Colonic mucosa (tissue), 4 donors: Measurements from ENCODE around the gene MRTFB. TPM values are rescaled to one million over a fixed set of nuclear protein-coding genes. Genes with fewer than 3 reads are reported as not detected.
"Not testable (repeated sequence)": the region's sequence is repeated elsewhere in the genome, so short reads cannot be mapped to it uniquely, and the experiment has no call there.

Experiments
- DNase-seq: peaks from one replicate; pipeline ENCODE4 v3.0.0-alpha.2; 2020
- H3K27ac ChIP-seq: fragments of 200-600 bp; one replicate; pipeline ENCODE4 v1.8.0; 2021
- H3K27me3 ChIP-seq: fragments of 200-600 bp; one replicate; pipeline ENCODE4 v1.8.0; 2021
- H3K36me3 ChIP-seq: fragments of 200-600 bp; one replicate; pipeline ENCODE4 v1.8.0; 2021
- H3K4me1 ChIP-seq: fragments of 200-600 bp; one replicate; pipeline ENCODE4 v1.8.0; 2021; ENCODE audit warnings: mild to moderate bottlenecking
- H3K4me3 ChIP-seq: fragments of 200-600 bp; one replicate; pipeline ENCODE4 v1.8.0; 2021
- H3K9ac ChIP-seq, 2 donors: one replicate each; pipeline ENCODE4 v1.7.0; 2013; ENCODE audit warnings: control low read depth in 2 of 2, low read depth in 2 of 2, low read length in 2 of 2
- H3K9me3 ChIP-seq: fragments of 200-600 bp; one replicate; pipeline ENCODE4 v1.8.0; 2021
- CTCF ChIP-seq: fragments of 200-600 bp; IDR thresholded peaks from one replicate; pipeline ENCODE4 v1.8.0; 2022; ENCODE audit warnings: antibody characterized with exemption, mild to moderate bottlenecking
- intact Hi-C: fragments of 100-400 bp; cut with DNase I; formaldehyde crosslinking; loops from one replicate; pipeline ENCODE4 v1.14.1; 2022
- total RNA-seq, 2 donors: library from RNA; stranded (reverse); fragmentation: NEBNext Ultra II Directional in 1 of 2; extraction: Animal tissue kit (Norgen Biotek cat#: 25700) in 1 of 2; gene quantifications; one replicate each; pipeline ENCODE4 v1.2.1, GENCODE V29; 2021
- donor health status: healthy.
- donor health status: DM: no; HTN: no; CAD: no.
- donor health status: DM: no; HTN: no; CAD: no.

MRTFB gene
- total RNA-seq, 2 donors from 2014 or later: 31.4 to 40.3 TPM

DNA sequence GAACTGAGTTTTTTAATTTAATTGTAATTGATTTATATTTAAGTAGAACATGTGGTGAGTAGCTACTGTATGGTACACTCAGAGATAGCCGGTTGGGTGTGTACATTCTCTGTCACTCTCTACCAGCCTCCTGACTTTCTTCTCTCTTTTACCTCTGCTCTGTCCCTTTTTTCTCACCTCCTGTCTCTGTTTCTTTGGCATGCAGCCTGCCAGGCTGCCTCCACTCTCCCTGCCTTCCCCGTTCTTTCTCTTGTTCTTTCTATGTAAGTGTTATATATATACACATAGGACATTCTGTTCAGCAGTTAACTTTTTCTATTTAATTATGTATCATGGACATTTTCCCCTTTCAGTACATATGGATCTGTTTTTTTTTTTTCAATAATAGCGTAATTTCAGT, 50.8 kb downstream of the MRTFB start:
- no peak for TF ChIP-seq CTCF
- no peaks in the 10 kb centered on the region for H3K4me1 ChIP-seq
- intact Hi-C loops: no loop called here
- H3K27ac ChIP-seq: no peak overlapping the region
- H3K9me3 ChIP-seq: no peaks in the 10 kb centered on the region
- H3K36me3 ChIP-seq: no peaks in the 10 kb centered on the region
- H3K27me3 ChIP-seq: no peaks in the 10 kb centered on the region
- H3K9ac ChIP-seq: no peak overlapping the region
- no peak for DNase-seq
- no peak overlapping the region for H3K4me3 ChIP-seq

- H3K27me3 ChIP-seq, H3K27ac ChIP-seq, DNase-seq, H3K9me3 ChIP-seq, H3K36me3 ChIP-seq, H3K4me3 ChIP-seq, H3K9ac ChIP-seq, H3K4me1 ChIP-seq, intact Hi-C loops: not testable (repeated sequence)
Observed at GRCh38 chr16:14122430-14122829, 51.3 kb downstream of the MRTFB start.

GRCh38 chr16:14125000-14125681, 54.0 kb downstream of the MRTFB start:
- Histone ChIP-seq H3K9ac (no peak overlapping the region), H3K36me3 (no peaks in the 10 kb centered on the region), H3K4me1 (no peaks in the 10 kb centered on the region), H3K9me3 (no peaks in the 10 kb centered on the region), H3K27me3 (no peaks in the 10 kb centered on the region), H3K27ac (no peak overlapping the region), H3K4me3 (no peak overlapping the region)
- DNase-seq: no peak
- intact Hi-C loops: no loop called here
- TF ChIP-seq CTCF: no peak

- DNase-seq: no peak
- no peaks in the 10 kb centered on the region for H3K36me3 ChIP-seq
- intact Hi-C loops: no loop called here
- H3K27me3 ChIP-seq: no peaks in the 10 kb centered on the region
- H3K9me3 ChIP-seq: no peaks in the 10 kb centered on the region
- no peak for TF ChIP-seq CTCF
- H3K4me1 ChIP-seq: no peaks in the 10 kb centered on the region
- H3K4me3 ChIP-seq: no peak overlapping the region
- no peak overlapping the region for H3K27ac ChIP-seq
- H3K9ac ChIP-seq: no peak overlapping the region
Observed at GRCh38 chr16:14125708-14126107, 54.6 kb downstream of the MRTFB start.

- no peak overlapping the region for H3K9ac ChIP-seq
- no peak for DNase-seq
- no peak for TF ChIP-seq CTCF
- intact Hi-C loops: loop anchor here (2.0 kb wide), 1 partner anchor 13 kb away; no protein-coding TSS in a partner anchor
- no peaks in the 10 kb centered on the region for H3K9me3 ChIP-seq
- H3K27ac ChIP-seq: no peak overlapping the region
- no peak overlapping the region for H3K4me3 ChIP-seq
- H3K4me1 ChIP-seq: no peaks in the 10 kb centered on the region
- no peaks in the 10 kb centered on the region for H3K27me3 ChIP-seq
- no peaks in the 10 kb centered on the region for H3K36me3 ChIP-seq
Observed at GRCh38 chr16:14128097-14128496, 57.0 kb downstream of the MRTFB start.

DNA sequence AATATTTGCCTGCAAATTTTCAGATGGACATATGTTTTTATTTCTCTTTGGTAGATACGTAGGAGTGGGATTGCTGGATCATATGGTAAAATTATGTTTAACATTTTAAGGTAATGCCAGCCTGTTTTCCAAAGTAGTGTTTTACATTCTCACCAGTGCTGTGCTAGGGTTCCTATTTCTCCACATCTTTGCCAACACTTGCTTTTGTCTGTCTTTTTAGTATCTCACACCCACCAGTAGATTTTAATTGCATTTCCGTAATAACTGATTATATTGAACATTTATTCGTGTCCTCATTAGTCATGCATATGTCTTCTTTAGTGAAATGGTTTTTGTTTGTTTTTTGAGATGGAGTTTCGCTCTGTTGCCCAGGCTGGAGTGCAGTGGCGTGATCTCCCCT, 58.4 kb downstream of the MRTFB start:
- H3K36me3 ChIP-seq: no peaks in the 10 kb centered on the region
- intact Hi-C loops: loop anchor here (2.0 kb wide), 1 partner anchor 15 kb away; no protein-coding TSS in a partner anchor
- H3K4me1 ChIP-seq: no peaks in the 10 kb centered on the region
- no peak for TF ChIP-seq CTCF
- no peak overlapping the region for H3K9ac ChIP-seq
- no peak overlapping the region for H3K27ac ChIP-seq
- H3K27me3 ChIP-seq: no peaks in the 10 kb centered on the region
- no peaks in the 10 kb centered on the region for H3K9me3 ChIP-seq
- no peak overlapping the region for H3K4me3 ChIP-seq
- no peak for DNase-seq
